GM18502 (cell line): ENCODE results near the gene PDPK1.
"Not testable (repeated sequence)": the region's sequence is repeated elsewhere in the genome, so short reads cannot be mapped to it uniquely, and the experiment has no call there.

Experiments used
- ATAC-seq: cut with Tn5 transposase; IDR thresholded peaks from one replicate; pipeline ENCODE4 v1.9.1; 2021; ENCODE audit warnings: mild to moderate bottlenecking; ENCODE audit not compliant: unreplicated experiment, poor library complexity

Gene PDPK1

DNA sequence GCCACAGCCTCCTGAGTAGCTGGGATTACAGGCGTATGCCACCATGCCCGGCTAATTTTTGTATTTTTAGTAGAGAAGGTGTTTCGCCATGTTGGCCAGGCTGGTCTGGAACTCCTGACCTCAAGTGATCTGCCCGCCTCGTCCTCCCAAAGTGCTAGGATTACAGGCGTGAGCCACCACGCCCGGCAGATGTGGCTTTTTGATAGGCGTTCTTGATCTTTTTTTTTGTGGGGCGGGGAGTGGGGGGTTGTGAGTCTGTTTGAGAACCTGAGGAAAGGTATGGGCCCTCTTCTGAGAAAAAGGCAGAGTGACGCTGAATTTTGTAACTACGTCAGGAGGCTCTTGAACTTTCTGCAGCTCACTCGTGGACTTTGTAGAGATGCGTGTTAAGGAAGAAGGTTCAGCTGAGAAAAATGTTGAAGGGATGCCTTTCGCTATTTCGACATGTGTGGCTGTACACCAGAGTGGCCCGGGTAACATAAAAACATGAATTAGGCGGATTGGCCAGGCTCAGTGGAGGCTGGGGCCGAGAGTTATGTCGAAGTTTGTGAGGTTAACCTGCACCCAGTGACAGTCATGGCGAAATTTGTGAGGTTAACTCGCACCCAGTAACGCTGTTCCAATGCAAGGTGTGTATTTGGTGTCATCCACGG lies 1.5 kb downstream of the PDPK1 start:
- ATAC-seq, result not testable (repeated sequence)

GRCh38 chr16:2539845-2540458 lies 2.1 kb downstream of the PDPK1 start:
- ATAC-seq, result not testable (repeated sequence)

- not testable (repeated sequence) for ATAC-seq
Measured at GRCh38 chr16:2540912-2541311, 3.1 kb downstream of the PDPK1 start.

DNA sequence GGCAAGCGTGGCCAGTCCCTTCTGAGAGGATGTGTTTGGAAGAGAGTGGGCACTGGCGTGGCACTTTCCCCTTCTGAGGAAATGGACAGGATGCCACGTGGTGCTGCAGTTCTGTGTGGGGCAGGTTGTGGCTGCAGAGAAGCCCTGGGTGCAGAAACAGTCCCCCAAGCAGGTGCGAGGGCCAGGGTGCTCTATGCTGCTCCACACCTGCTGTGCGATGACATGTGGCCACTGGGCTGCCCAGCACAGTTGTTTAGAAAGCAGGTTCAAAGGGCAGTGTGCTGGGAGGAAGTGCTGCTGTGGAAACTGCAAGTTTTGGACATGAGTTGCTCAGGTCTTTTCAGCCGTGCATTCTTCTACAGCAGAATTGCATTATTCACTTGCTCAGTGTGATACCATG lies 3.6 kb downstream of the PDPK1 start:
- not testable (repeated sequence) for ATAC-seq

GRCh38 chr16:2543771-2544170 lies 6.0 kb downstream of the PDPK1 start:
- ATAC-seq, result not testable (repeated sequence)

DNA sequence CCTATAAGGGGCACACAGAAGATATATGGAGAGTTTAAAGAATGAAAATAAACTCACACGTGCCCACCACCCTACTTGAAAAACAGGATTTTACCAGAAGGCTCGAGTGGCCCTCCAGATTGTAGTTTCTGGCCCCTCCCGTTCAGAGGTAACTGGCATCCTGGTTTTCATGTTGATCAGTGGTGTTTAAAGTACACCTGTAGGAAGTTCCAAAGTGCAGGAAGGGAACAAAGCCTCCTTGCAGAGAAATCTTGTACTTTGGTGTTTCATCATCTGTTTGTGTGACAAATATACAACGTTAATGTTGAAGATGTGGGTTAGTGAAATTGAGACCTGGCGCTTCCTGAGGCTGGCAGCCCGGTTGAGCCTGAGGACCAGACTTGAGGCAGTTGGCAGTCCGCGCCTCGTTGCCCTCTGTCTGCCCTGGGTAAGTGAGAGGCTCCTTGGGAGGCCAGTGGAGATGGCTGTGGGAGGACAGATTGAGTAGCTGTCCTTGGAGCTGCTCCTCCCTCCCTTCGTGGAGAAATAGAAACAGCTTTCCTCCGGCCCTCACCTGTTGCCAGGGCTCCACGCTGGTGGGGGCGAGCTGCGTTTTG lies 12.6 kb downstream of the PDPK1 start:
- not testable (repeated sequence) for ATAC-seq

DNA sequence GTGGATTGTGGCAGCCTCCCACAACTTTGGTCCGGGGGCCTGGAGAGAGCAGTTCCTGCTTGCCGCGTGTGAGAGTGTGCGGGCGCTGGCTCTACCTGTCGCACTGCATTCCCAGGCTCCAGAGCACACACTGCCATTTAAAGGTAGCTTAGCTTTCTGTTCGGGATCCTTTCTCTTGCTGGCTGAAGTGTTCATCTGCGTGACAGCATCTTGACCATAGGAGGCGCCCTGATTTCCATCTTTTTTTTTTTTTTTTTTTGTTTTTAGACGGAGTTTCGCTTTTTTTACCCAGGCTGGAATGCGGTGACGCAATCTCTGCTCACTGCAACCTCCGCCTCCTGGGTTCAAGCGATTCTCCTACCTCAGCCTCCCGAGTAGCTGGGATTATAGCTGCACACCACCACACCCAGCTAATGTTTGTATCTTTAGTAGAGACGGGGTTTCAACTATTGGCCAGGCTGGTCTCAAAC lies 13.6 kb downstream of the PDPK1 start:
- ATAC-seq, result not testable (repeated sequence)

- not testable (repeated sequence) for ATAC-seq
Measured at GRCh38 chr16:2554709-2555425, 17.0 kb downstream of the PDPK1 start.

DNA sequence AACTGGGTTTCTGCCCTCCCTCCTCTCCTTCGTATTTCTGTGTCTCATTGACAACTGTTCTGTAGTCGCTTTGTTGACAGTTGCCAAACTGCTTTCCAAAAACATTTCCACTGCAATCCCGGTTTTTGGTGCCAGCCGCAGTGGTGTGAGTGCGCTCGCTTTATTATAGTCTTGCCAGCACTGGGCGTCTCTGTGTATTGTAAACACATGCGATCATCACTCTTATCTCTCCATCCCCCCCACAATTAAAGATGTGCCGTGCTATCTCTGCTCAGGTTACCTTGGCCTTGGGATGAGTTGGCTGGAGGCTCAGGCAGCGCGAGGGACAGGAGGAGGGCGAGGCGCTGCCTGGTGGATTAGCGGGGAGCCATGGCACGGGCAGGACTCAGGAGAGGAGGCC lies 19.3 kb downstream of the PDPK1 start:
- ATAC-seq, result not testable (repeated sequence)

DNA sequence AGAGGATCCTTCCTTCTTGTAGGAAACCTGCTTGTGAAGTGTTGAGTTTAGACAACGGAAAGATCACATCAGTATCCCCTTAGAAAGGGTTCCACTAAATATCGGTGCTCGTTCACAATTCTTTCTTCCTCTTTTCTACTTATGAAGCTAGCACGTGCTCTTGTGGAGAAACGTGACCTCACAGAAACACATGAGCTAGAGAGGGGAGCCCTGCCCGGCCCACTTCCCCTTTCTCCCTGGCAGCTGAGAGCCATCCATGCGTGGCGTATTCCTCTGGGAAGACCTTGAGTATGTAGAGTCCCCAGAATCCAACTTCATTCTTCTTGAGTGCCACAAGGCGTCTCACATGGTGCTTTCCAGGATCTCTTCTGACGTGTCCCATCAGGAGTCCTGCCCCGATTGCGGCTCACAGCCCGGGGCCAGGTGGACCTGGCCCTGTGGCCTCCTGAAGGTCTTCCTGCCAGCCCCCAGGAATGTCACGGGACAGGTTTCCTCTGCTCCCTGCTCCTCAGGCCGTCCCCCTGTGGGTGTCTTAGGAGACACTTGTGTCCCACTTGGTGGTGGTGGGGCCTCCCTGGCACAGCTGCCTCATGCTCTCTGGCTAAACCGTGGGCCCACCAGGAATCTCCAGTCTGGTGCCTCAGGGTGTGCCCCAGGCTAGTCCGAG lies 22.4 kb downstream of the PDPK1 start:
- peak; percentile 57 for ATAC-seq

DNA sequence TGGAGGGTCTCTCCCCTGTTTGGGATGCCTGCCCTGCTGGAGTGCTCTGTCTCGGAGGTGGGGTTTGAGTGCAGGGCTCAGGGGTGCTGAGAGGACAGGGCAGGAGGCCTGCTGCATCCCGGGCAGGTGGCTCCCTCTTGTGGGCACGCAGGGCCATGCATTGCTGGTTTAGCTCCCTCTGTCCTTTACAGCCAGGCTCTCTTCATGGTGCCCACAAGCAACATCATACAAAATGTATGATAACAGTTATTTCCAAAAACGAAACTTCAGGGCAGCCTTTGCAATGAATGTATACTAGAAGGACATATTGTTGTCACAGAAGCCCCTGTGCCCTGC lies 22.9 kb downstream of the PDPK1 start:
- ATAC-seq, result peak; percentile 67

- not testable (repeated sequence) for ATAC-seq
Measured at GRCh38 chr16:2567506-2567905, 29.7 kb downstream of the PDPK1 start.

DNA sequence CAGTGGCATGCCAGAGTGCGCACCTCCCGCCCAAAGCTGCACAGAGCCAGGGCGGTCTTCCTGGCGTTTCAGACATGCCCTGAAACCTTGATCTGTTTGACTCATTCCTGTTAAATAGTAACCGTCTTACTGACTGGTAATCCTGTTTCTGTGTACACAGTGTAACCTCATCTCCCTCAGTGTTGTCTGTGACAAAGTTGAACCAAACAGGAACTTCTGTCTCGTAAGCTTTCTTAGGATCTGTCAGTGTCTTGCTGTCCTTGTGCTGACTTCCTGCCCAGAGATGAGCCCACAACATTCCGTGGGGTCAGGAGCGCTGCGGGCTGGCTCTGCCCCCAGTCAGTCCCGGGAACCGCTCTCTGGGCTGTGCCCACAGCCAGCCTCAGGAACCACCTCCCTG lies 30.8 kb downstream of the PDPK1 start:
- not testable (repeated sequence) for ATAC-seq

- not testable (repeated sequence) for ATAC-seq
Measured at GRCh38 chr16:2572704-2573103, 34.9 kb downstream of the PDPK1 start.

DNA sequence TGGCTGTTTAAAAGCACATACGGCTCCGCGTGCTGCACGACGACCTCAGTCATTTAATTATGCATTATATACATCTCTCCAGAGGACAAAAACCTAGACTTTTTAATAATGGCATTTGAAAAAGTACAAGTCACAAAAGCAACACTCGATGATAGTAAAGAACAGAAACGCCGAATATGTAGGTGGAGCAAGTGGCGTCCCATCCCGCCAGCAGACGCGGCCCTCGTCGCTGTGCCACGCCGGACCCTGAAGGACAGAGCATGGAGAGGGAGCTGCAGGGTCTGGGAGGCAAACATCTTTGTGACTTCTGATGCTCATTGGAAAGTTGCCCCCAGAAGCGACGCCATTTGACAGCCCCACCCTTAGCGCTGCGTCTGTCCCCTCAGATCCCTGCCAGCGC lies 38.0 kb downstream of the PDPK1 start:
- ATAC-seq, result not testable (repeated sequence)

- ATAC-seq, result not testable (repeated sequence)
Measured at GRCh38 chr16:2577044-2577443, 39.2 kb downstream of the PDPK1 start.

GRCh38 chr16:2578905-2579304 lies 41.1 kb downstream of the PDPK1 start:
- not testable (repeated sequence) for ATAC-seq

- ATAC-seq, result not testable (repeated sequence)
Measured at GRCh38 chr16:2580143-2580542, 42.3 kb downstream of the PDPK1 start.

- ATAC-seq, result not testable (repeated sequence)
Measured at GRCh38 chr16:2580818-2581217, 43.0 kb downstream of the PDPK1 start.
